Activated effector memory CD4-positive, alpha-beta T cell treated with anti-CD3 and anti-CD28 coated beads, Interleukin-2, amount 50 U/mL, for 16 hours (primary cell): ENCODE data around the gene PUS1.

Source experiments
- DNase-seq: peaks from one replicate; pipeline ENCODE4 v3.0.0-alpha.2; 2020

PUS1 gene

DNA sequence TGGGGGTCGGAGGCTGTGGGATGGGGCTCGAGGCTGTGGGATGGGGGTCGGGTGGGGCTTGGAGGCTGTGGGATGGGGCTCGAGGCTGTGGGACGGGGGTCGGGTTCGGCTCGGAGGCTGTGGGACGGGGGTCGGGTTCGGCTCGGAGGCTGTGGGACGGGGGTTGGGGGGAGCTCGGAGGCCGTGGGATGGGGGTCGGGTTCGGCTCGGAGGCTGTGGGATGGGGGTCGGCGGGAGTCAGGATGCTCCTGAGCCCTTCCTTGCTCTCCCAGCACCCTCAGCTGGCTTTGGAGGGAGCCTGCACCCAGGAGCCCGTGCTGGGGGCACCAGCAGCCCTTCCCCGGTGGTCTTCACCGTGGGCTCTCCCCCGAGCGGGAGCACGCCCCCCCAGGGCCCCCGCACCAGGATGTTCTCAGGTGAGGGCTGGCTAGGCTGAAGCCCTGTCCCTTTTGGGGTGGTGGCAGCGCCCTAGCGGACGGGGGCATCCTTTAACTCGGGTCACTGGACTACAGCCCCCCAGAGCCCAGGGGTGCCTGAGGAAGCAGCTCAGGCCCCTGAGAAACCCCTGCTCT, 11.9 kb upstream of the PUS1 start:
- no peak for DNase-seq

DNA sequence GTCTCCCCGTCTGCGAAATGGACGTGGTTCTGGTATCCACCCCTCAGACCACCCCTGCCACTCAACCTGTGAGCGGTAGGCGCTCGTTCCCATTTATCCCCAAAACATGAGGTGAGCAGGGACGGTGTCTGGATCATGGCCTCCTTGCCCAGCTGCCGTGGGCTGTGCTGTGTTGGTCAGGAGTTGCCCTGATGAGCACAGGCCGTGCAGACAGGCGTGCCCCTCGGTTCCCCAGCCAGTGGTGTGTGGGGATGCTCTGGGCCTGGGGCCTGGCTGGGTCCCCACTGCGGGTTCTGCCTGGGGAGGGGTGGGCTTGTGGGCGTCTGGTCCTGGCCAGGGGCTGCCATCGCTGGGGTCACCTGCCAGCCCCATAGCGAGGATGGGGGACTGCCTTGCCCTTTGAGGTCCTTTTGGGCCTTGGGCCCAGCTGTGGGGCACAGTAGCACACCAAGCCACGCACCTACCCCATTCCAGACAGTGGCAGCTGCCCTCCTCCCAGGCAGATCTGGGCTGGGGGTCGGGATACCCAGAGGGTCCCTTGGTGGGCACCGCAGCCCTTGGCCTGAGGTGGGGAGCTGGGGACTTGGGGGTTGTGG, 11.3 kb upstream of the PUS1 start:
- DNase-seq: no peak

DNA sequence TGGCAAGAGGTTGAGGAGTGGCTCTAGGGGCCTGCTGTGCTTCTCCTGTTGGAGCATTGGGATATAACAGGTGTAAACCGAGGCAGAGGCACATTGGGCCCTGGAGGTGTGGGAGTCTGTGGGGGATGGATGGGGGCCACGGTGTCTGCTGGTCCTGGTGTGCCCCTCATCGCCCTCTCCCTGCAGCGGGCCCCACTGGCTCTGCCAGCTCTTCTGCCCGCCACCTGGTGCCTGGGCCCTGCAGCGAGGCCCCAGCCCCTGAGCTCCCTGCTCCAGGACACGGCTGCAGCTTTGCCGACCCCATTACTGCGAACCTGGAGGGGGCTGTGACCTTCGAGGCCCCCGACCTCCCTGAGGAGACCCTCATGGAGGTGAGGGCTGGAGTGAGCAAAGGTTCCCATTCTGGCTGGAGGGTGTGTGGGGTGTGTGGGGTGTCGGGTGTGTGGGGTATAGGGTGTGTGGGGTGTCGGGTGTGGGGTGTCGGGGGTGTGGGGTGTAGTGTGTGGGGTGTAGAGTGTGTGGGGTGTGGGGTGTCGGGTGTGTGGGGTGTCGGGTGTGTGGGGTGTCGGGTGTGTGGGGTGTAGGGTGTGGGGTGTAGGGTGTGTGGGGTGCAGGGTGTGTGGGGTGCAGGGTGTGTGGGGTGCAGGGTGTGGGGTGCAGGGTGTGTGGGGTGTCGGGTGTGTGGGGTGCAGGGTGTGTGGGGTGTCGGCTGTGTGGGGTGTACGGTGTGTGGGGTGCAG, 10.6 kb upstream of the PUS1 start:
- DNase-seq: no peak

DNA sequence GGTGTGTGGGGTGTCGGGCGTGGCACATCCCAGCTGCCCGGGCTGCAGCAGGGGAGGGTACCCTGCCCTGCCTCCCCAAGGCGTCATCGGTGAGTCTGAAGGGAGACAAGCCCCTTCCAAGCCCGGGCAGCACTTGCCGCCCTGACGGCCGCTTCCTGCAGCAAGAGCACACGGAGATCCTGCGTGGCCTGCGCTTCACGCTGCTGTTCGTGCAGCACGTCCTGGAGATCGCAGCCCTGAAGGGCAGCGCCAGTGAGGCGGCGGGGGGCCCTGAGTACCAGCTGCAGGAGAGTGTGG, 10.1 kb upstream of the PUS1 start:
- DNase-seq: no peak

DNA sequence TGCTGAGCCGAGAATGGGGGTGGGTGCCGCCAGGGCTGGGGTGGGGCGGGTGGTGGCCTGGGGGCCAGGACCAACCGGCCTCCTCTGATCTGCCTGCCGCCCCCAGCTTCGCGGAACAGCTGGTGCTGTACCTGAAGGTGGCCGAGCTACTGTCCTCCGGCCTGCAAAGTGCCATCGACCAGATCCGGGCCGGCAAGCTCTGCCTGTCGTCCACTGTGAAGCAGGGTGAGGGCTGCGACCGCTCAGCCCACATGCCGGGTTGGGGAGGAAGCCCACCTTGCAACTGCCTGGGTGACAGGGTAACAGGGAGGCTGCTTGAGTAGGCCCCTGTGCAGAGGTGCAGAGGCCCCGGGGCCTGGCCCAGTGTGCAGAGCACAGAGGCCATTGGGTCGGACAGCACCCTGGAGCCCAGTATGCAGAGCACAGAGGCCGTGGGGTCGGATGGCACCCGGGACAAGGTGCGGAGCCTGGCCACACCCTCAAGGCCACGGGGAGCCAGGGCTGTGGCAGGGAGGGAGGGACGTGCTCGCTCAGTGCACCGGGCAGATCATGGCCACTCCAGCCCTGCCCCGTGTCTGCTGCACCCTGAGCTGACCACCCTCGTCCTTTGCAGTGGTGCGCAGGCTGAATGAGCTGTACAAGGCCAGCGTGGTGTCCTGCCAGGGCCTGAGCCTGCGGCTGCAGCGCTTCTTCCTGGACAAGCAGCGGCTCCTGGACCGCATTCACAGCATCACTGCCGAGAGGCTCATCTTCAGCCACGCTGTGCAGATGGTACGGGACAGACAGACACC, 9.5 kb upstream of the PUS1 start:
- no peak for DNase-seq

DNA sequence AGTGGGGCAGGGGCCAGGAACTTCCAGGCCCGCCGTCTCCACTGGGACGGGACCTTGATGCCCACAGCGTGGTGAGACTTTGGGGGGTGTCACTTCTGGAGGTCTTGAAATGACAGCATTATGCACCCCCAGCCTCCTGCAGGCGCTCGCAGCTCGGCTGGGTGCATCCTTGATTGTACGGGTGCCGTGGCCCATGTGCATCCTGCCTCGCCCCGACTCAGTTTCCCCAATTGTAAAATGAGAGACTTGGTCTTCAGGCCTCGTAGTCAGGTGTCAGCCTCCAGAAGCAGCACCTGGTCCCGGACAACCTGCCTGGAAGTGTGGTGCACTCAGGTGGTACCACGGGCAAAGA, 8.9 kb upstream of the PUS1 start:
- DNase-seq: no peak

DNA sequence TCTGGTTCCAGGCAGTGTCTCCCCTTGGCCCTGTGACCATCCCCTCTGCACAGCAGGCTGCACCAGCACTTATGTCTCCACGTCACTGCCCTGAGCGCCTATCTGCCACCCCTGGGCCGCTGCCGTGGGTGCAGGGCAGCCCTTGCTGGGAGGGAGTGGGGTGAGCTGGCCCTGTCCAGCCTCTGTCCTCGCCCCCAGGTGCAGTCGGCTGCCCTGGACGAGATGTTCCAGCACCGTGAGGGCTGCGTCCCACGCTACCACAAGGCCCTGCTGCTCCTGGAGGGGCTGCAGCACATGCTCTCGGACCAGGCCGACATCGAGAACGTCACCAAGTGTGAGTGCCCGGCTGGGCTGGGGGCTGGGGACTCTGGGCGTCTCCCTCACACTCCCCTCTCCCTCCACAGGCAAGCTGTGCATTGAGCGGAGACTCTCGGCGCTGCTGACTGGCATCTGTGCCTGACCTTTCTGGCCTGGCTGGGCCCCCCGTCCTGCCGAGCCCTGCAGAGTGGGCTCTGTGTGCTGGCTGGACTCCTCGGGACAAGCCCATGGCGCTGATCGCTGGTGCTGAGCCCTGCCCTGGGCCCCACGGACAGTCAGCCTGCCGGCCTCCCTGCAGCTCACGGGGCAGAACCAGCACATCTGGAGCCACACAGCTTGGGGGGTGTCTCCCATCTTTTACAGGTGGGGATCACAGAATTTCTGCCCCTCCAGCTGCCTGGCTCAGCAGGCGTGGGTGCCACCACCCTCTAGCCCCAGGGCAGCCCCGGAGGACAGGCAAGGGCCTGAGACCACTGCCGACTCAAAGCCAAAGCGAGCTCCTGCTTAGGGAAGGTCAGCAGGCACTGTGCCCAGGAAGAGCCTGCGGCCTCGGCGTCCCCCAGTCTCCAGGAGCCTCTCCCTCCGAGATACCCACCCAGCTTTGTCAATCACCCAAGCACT, 7.9 kb upstream of the PUS1 start:
- DNase-seq: no peak

DNA sequence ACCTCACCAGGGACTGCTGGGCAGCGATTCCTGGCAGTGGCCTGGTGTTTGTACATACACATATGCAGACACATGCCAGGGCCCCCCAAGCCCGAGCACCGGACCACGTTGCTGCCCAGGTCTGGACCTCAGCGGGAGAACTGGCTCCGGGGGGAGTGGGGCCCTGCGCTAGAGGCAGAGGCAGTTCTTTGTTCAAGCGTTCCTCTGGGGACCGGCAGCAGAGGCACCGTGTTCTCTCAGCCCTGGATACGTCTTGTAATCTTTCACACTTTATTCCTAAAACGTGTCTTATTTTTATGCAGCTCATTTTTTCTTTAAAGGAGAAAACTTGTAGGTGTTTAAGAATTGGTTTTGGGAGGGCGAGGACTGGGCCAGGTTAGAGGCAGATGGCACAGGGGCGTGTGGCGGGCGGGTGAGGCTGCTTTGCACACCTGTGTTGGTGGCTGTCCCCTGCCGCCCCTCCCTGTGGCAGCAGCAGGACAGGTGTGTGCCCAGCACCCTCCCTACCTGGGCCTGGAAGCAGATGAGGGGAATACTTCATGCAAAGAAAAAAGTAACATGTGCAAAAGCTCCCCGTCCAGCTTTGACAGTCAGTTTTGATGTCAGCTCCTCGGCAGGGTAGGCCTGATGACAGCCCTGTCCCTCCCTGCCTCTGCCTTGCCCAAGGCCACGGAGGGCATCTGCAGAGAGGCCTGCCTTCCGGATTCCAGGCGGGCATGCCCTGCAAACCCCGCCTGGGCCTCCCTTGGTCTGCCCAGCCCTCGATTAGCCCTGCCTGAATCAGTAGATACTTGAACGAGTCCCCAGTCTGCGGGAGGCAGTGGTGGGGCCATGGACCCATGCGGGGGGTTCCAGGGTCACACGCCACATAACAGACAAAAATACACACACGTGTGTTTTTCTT, 7.0 kb upstream of the PUS1 start:
- DNase-seq: no peak

DNA sequence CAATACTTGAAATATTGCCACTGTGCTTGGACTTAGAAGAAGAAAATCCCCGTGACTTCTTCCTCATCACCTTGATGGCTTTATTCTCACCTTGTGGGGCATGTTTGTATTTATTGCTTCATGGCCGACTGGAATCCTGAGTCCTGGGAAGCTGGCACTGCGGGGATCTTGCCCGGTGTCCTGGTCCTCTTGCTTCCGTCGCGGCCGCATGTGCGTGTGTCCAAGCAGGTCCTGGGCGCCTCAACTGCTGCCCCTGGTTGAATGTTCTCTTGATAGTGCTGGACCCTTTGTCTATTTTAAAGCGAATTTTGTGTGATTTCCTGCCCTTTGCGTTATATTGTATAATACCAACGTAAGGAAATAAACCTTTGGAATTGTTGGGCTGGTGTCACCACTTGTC, 6.3 kb upstream of the PUS1 start:
- no peak for DNase-seq

DNA sequence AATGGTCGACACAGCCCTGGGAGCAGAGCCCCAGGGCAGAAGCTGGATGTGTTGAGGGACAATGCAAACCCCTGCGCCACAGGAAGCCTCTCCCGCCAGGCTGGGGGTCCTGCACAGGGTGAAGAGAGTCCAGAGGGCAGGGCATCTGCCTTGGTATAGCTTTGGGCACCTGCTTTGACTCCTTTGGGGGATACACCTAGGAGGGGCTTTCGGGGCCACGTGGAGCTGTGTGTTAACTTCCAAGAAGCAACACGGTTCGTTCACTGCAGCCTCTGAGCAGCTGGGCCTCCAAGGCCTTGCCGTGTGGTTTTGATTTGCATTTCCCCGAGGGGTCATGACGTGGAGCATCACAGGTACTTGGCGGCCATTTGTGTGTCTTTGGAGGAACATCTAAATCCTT, 5.8 kb upstream of the PUS1 start:
- no peak for DNase-seq

DNA sequence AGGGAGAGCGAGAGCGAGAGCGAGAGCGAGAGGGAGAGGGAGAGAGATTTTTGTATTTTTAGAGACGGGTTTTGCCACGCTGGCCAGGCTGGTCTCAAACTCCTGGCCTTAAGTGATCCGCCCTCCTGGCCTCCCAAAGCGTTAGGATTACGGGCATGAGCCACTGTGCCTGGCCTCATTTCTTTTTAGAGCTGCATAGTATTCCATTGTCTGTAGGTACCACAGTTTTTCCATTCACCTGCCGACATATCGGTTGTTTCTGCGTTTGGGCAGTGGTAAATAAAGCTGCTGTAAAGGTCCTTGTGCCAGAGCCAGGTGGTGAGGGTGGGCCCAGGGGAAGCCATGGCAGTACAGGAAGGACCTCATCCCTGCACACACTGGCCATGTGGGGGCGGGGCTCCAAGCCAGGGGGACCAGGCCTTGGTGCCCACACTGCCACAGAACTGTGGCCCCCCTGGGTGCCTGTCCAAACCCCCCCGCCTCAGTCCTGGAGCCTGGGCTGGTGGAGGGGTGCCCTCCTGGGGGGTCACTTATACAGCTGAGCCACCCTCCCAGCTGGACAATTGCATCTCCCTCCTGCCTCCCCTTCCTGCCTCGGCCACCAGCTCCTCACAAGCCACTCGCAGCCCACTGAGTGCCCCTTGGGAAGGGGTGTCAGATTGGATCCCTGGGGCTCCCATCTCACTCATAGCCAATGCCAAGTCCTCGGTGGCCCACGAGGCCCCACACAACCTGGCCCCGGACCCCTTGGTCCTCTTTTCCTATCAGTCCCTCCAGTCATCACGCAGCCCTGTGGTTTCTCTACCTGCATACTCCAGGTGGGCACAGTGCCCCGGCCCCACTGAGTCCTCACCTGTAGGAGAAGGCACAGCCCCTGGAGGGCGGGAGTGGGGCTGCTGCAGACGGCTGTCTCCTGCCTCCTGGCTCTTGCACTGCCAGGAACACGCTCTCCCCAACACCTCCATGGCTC, 1.7 kb upstream of the PUS1 start:
- DNase-seq: no peak

DNA sequence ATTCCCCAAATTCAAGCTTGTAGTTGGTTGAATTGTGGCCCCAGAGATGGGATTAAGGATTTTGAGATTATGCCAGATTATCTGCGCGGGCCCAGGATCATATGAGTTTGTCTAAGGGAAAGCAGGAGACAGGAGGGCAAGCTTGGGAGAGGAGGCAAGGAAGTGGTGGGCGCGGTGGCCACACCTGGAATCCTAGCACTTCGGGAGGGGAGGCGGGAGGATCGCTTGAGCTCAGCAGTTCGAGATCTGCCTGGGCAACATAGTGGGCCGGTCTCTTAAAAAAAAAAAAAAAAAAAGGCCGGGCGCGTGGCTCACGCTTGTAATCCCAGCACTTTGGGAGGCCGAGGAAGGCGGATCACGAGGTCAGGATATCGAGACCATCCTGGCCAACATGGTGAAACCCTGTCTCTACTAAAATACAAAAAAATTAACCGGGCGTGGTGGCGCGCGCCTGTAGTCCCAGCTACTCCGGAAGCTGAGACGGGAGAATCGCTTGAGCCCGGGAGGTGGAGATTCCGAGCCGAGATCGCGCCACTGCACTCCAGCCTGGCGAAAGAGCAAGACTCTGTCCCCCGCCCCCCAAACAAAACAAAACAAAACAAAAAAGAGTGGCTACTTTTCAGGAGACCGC, 881 bp upstream of the PUS1 start:
- DNase-seq: no peak

DNA sequence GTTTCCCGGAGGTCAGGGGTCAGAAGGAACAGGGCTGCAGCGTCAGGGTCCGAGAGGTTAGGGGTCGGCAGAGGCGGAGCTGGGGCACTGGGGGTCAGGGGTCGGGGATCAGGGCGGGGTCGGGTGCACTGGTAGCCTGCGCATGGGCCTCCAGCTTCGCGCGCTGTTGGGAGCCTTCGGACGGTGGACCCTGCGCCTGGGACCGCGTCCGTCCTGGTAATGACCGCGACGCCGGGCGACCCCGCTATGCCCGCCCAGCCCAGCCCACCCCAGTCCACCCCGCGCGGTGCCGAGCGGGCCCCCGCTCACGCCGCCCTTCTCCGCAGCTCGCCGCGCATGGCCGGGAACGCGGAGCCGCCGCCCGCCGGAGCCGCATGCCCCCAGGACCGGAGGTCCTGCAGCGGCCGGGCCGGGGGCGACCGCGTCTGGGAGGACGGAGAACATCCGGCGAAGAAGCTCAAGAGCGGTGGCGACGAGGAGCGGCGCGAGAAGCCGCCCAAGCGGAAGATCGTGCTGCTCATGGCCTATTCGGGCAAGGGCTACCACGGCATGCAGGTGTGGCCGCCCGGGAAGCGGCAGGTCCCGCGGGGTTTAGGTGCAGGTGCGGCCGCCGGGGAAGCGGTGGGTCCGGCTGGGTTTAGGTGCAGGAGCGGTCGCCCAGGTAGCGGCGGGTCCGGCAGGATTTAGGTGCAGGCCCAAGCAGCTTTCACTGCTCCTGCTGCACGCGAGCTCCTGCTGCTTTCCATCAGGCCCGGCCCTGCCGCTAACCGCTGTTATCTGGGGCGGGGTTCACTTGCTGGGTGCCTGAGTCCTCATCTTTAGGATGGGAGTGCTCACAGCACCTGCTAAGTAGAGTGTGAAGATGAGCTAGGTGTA, 743 bp downstream of the PUS1 start:
- peak; percentile 76 for DNase-seq

DNA sequence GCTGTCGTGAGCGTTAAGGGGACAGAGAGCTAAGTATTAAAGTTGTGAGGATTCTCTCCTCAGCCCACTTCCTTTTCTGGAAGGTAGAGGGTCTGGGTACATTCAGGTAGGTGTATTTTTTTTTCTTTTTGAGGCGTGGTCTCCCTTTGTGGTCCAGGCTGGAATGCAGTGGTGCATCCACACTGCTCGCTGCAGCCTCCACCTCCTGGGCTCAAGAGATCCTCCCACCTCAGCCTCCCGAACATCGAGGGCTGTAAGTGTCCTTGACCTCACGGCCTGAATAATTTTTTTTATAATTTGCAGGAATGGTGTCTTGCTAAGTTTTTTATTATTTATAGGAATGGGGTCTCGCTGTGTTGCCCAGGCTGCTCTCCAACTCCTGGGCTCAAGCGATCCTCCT, 1.4 kb downstream of the PUS1 start:
- DNase-seq: no peak

DNA sequence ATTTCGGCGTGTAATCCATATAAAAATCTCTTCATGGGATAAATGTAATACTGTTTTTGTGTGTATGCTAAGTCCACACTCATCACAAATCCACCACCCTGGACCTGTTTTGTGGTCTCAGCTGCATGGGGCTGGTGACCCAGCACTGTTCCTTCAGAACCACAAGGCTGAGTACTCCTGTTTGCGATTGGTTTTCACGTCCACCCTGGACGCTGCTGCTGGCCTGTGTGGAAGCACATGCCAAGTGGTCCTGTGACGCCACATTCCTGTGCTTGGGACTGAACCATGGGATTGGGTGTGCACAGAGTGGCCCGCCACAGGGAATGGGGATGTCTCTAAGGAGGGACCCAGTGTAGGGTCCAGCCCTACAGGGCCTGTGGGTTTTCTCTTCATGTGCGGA, 4.3 kb downstream of the PUS1 start:
- DNase-seq: no peak

DNA sequence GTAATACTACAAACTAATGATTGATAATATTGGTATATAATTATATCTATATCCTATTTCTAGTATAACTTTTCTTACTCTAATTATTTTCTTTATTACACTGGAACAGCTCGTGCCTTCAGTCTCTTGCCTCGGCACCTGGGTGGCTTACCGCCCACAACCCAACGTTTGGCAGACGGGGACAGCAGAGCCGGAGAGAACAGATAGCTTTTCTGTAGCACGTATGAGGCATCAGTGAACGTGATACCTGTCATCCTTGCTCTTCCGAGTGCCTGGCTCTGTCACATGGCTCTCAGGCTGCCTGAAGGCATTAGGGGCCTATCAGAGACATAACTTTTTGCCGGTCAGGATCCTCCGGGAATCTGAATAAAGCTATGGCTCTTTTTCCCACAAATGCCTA, 5.5 kb downstream of the PUS1 start:
- no peak for DNase-seq

DNA sequence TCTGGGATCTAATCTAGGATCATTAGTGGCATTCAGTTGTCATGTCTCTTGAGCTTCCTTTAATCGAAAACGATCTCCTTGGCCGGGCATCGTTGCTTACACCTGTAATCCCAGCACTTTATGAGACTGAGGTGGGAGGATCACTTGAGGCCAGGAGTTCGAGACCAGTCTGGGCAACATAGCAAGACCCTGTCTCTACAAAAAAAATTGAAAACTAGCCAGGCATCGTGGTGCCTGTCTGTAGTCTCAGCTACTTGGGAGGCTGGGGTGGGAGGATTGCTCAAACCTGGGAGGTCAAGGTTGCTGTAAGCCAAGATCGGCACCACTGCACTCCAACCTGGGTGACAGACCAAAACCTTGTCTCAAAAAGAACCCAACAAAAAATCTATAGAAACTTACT, 9.0 kb downstream of the PUS1 start:
- DNase-seq: no peak

DNA sequence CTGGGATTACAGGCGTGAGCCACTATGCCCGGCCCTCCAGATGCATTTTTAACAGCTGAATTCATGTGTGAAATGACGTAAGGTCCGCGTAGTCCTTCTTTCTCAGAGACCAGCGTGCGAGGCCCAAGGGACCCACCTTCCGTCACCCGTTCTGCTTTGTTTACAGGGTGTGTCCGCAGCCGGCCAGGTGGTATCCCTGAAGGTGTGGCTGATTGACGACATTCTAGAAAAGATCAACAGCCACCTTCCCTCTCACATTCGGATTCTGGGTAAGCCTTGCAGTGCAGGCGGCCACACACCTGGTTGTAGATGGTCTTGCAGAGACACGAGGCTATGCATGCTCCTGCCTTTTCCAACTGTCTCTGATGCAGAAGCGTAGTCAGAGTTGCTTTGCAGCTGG, 9.9 kb downstream of the PUS1 start:
- DNase-seq: no peak

DNA sequence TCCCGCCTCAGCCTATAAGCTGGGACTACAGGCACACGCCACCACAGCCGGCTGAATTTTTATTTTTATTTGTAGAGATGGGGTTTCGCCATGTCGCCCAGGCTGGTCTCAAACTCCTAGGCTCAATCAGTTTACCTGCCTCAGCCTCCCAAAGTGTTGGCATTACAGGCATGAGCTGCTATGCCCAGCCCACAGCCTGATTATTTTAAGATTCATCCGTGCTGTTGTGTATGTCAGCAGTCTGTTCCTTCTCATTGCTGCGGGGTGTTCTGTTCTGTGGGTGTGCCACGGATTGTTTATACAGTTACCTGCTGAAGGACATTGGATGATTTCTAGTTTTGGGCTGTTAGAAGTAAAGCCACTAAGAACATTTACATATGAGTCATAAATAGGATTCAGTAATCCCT, 11.1 kb downstream of the PUS1 start:
- no peak for DNase-seq
